Activated CD8-positive, alpha-beta memory T cell treated with anti-CD3 and anti-CD28 coated beads for 4 hours (primary cell): Measurements from ENCODE around the gene RNF19B.

Experiments
- DNase-seq, 2 donors: peaks; one replicate each; pipeline ENCODE4 v3.0.0-alpha.2; 2020; ENCODE audit warnings: low read depth in 2 of 2

Gene RNF19B

GRCh38 chr1:32888134-32888533, 76.5 kb downstream of the RNF19B start:
- DNase-seq = no peak

- no peak for DNase-seq
These were observed 77.0 kb downstream of the RNF19B start for GRCh38 chr1:32887623-32888022.

- DNase-seq = no peak
These were observed 77.7 kb downstream of the RNF19B start for GRCh38 chr1:32886828-32887414.
